ENCODE data around the gene NFE2L2.

GRCh38 chr2:177281400-177282180 is 17.1 kb upstream of the NFE2L2 start:
- TF ChIP-seq JUNB (IDR thresholded peaks at IDR 0.05; ENCODE audit: unreplicated experiment) (no peak), EZH2 (IDR thresholded peaks at IDR 0.05; ENCODE audit: low read depth, unreplicated experiment) (no peak), CTCF (conservative IDR thresholded peaks at IDR 0.05; ENCODE audit: low read depth in 2 of 2) (no peak)

All from GM23338 (cell line).